Activated CD4-positive, alpha-beta T cell treated with anti-CD3 and anti-CD28 coated beads for 48 hours (primary cell): Measurements from ENCODE around the gene UST.
"Not testable (repeated sequence)": the region's sequence is repeated elsewhere in the genome, so short reads cannot be mapped to it uniquely, and the experiment has no call there.

ENCODE experiments used
- DNase-seq: peaks from one replicate; pipeline ENCODE4 v3.0.0-alpha.2; 2020

Gene UST

GRCh38 chr6:148954934-148955333, 208.1 kb downstream of the UST start:
- no peak for DNase-seq

GRCh38 chr6:148955441-148955840, 208.6 kb downstream of the UST start:
- DNase-seq = no peak

DNA sequence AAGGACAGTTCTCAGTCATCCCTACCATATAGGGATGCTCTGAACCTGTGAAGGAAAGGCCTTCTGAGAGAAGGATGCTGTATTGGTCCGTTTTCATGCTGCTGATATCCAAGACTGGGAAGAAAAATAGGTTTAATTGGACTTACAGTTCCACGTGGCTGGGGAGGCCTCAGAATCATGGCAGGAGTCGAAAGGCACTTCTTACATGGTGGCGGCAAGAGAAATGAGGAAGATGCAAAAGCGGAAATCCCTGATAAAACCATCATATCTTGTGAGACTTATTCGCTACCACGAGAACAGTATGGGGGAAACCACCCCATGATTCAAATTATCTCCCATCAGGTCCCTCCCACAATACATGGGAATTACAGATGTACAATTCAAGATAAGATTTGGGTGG, 209.3 kb downstream of the UST start:
- DNase-seq = not testable (repeated sequence)

- DNase-seq = no peak
These were observed 210.9 kb downstream of the UST start for GRCh38 chr6:148957752-148958151.

GRCh38 chr6:148959008-148959407, 212.2 kb downstream of the UST start:
- DNase-seq = no peak

- DNase-seq = no peak
These were observed 212.7 kb downstream of the UST start for GRCh38 chr6:148959501-148959900.

GRCh38 chr6:148962854-148963515, 216.2 kb downstream of the UST start:
- no peak for DNase-seq

- no peak for DNase-seq
These were observed 216.9 kb downstream of the UST start for GRCh38 chr6:148963738-148964137.

- no peak for DNase-seq
These were observed 217.6 kb downstream of the UST start for GRCh38 chr6:148964467-148964866.

- no peak for DNase-seq
These were observed 218.5 kb downstream of the UST start for GRCh38 chr6:148965287-148965686.

- no peak for DNase-seq
These were observed 220.2 kb downstream of the UST start for GRCh38 chr6:148967011-148967520.

DNA sequence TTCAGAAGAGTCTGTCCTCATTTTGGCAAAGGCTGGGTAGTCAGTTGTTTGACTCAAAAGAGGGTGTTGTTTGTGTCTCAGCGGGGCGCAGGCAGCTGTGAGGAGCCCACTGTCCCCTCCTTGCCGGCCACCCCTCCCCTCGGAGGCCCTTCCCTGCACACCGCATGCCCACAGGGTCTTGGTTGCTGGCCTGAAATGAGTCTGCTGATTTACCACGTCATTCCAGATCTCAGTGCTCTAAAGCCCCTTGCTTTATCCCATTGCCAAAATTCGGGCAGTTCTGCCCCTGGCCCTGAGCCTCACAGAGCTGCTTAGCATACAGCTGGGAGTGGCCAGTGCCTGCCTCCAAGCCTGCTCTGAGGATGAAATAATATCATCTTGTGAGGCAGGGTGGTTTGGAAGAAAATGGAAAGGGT, 220.7 kb downstream of the UST start:
- no peak for DNase-seq

DNA sequence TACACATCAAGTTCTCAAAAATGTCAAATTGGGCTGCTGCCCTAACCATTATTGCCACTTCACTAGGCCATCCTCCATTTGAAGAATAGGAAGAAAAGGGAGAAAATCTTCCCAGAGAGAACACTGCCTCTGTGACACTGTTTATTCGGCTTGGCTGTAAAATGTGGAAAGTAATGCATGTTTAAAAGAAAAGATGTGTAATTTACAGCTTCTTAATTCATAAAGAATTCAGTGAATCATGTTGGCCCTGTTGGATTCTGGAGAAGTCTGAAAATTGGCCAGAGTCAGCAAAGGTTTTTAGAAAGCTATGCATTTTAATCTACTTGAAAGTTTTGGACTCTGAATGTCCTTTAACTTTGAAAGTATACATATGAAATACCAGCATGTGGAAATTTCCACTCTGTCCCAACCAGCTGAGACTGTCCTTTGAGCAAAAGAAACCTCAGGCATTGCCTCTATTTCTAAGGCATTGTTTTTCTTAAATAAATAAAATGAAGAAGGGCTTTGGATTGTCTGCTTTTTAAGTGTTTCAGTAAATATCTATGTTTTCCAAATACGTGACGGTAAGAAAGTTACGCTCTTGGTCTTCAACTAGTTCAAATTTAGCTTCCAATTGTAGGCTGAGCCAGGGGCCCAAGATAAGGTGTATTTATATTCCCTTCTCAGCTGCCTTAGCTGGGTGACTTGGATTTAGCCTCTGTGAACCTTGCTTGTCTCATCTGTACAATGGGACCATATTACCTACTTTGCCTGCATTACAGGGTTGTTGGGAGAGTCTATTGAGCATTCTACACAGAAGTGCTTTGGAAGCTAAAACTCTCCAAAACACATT, 222.2 kb downstream of the UST start:
- no peak for DNase-seq

GRCh38 chr6:148969603-148970061, 222.8 kb downstream of the UST start:
- no peak for DNase-seq

DNA sequence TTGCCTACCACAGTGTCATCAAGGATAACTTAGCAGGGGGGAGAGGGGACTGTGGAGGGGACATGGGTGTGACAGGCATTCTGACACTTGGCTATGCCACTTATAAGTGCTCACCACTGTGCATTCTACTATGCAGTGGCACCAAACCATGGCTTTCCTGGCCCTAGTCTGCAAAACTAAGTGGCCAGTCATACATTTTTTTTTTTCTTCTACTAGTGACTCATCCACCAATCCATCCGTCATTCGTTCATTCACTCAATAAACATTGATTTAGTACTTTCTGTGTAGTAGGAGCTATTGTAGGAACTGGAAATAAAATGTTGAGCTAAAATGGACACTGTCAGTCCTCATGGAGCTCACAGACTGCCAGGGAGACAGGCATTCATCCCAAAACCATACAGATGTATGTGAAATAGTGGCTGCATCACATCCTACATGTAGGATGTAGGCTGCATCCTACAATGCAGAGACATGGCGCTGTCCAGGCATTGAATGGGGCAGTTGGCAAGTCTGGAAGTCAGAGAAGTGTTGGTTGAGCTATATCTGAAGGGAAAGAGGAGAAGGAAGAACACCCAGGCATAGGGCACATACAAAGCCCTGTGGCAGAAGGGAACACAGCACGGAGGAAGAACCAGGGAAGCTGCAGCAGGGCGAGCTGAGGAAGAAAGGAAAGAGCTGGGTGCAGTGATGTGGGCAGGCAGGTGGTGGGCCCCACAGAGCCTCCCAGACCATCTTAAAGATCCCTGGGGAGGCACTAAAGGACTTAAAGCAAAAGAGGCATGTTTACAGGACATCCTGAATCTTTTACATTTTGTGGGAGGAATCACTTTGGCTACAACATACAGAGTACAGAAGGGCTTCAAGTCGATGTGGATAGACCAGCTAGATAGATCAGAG, 224.4 kb downstream of the UST start:
- no peak for DNase-seq

DNA sequence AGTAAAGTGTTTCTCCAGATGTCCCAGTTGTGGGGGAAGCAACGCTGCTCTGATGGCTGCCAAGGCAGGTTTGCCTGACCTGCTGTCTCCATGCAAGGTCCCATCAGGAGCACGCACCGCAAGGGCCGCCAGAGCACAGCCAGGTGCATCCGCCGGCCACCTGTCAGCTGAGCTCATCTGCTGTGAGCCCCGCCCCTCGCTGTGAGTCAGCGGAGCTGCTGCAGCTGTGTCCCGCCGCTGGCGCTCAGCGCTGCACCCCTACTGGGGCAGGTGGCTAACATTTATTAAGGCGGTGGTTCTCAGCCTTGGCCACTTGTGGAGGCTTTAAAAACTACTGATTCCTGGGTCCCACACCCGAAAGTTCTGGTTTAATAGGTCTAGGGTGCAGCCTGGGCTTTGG, 225.7 kb downstream of the UST start:
- DNase-seq = peak; percentile 57

- no peak for DNase-seq
These were observed 226.8 kb downstream of the UST start for GRCh38 chr6:148973538-148974208.

DNA sequence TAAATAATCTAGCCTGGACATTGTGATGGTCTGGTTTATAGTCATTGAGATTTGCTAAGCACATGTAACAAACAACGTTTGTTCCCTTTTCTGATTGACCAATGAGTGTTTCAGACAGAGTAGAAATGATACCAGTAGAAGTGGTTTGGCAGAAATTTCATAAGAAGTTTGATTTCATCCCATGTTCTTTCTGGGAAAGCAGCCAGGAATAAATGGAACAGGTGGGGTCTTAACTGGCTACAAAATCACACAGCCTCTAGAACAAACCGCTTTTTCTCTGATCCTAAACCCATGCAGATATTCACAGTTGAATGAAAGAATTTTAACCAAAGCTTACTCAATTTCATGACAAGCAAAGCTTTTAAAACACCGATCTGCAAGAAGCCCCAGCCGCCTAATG, 227.5 kb downstream of the UST start:
- no peak for DNase-seq

GRCh38 chr6:148978298-148978697, 231.5 kb downstream of the UST start:
- DNase-seq = not testable (repeated sequence)

DNA sequence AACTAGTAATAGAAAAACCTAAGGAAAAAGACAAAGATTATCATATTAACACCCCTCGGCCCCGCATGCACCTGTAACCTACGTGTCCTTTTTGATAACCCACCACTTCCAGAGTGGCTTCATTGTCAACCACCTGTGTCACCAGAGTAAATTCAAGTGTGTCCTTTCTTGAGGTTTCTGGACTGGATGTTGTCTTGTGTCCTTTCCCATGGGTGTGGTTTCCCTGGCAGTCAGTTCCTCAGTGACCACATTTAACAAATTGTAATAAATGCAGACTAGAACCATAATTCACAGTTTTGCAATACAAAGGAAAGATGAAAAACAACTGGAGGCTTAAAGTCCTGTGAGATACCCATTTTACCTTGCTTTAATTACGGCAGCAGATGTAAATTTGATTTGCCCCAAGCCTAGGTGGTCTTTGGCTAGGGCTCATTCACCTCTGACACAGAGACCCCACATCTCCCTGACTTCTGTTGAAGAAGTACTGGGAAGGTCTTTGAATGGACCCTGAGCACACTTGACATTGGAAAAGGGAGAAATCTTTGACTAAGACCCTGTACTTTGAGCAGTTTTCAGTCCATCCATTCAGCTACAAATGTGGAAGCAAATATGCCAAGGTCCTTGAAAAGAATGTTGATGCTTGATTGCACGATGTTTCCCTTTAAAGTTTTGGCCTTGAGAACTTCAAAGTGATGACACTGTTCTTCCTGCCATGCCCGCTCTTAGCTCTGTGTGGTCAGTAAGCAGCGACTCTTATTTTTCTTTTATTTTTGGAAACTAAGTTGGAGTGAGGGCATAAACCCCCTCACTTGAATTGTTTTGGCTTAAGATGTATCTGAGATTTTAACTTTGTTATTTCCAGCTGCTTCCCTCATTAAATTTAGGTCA, 232.4 kb downstream of the UST start:
- DNase-seq = no peak

DNA sequence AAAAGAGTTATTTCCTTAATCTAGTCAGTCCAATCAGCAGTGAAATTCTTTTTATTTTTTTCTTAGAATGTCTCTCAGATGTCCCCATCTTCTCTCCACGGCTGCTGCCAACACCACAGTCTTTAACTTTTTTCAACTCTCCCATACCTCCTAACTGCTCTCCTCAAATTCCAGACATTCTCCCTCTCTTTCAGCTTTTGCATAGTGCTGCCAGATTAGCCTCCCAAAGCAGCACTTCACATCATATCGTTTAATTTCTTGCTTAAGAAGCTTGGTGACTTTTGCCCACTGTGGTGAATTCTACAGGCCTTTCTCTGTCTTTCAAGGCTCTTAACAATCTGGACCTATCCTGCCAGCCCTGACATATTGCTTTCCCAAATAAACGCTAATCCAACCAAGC, 233.4 kb downstream of the UST start:
- no peak for DNase-seq
